UCSD-AML1 (cell line): ENCODE data around the gene CPVL.

Experiments
- DNase-seq: peaks from one replicate; lab custom pipeline; 2025; ENCODE audit not compliant: unreplicated experiment; lab: John Stamatoyannopoulos, UW

The CPVL gene

GRCh38 chr7:29045258-29046086, 100.9 kb downstream of the CPVL start:
- no peak for DNase-seq

GRCh38 chr7:29044554-29044953, 101.8 kb downstream of the CPVL start:
- DNase-seq = no peak

- DNase-seq = no peak
These were observed 102.8 kb downstream of the CPVL start for GRCh38 chr7:29043576-29043975.

- DNase-seq = no peak
These were observed 103.5 kb downstream of the CPVL start for GRCh38 chr7:29042824-29043231.

- DNase-seq = no peak
These were observed 104.3 kb downstream of the CPVL start for GRCh38 chr7:29041991-29042390.

GRCh38 chr7:29040579-29040925, 105.8 kb downstream of the CPVL start:
- no peak for DNase-seq

GRCh38 chr7:29039821-29040578, 106.3 kb downstream of the CPVL start:
- no peak for DNase-seq

- DNase-seq = no peak
These were observed 107.9 kb downstream of the CPVL start for GRCh38 chr7:29038463-29038862.

- DNase-seq = no peak
These were observed 111.1 kb downstream of the CPVL start for GRCh38 chr7:29035044-29035740.

- DNase-seq = no peak
These were observed 112.8 kb downstream of the CPVL start for GRCh38 chr7:29033584-29033983.

GRCh38 chr7:29032146-29032545, 114.2 kb downstream of the CPVL start:
- DNase-seq = no peak

- DNase-seq = no peak
These were observed 115.5 kb downstream of the CPVL start for GRCh38 chr7:29030781-29031275.

- DNase-seq = no peak
These were observed 123.9 kb downstream of the CPVL start for GRCh38 chr7:29022291-29022988.

- no peak for DNase-seq
These were observed 126.4 kb downstream of the CPVL start for GRCh38 chr7:29019896-29020295.

- no peak for DNase-seq
These were observed 127.0 kb downstream of the CPVL start for GRCh38 chr7:29019387-29019786.

- no peak for DNase-seq
These were observed 128.6 kb downstream of the CPVL start for GRCh38 chr7:29017713-29018112.

GRCh38 chr7:29014725-29015124, 131.6 kb downstream of the CPVL start:
- DNase-seq = no peak

GRCh38 chr7:29013931-29014330, 132.4 kb downstream of the CPVL start:
- no peak for DNase-seq

- no peak for DNase-seq
These were observed 133.1 kb downstream of the CPVL start for GRCh38 chr7:29013082-29013695.

GRCh38 chr7:29009947-29010346, 136.4 kb downstream of the CPVL start:
- DNase-seq = no peak

GRCh38 chr7:29008590-29008989, 137.7 kb downstream of the CPVL start:
- no peak for DNase-seq
